ENCODE measurements around the gene NMBR.

DNA sequence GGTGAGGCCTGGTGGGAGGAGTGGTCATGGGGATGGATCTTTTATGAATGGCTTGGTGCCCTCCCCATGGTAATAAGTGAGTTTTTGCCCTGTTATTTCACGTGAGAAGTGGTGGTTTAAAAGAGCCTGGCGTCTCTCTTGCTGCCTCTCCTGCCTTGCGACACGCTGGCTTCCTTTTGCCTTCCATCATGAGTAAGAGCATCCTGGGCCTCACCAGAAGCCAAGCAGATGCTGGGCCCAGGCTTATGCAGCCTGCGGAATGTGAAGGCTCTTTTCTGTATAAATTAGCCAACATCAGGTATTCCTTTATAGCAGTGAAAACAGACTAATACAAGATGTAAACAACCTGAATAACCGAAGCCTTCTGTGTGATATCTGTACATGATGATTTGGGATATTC is 27.8 kb upstream of the NMBR start:
- TF ChIP-seq, protein P1, sequence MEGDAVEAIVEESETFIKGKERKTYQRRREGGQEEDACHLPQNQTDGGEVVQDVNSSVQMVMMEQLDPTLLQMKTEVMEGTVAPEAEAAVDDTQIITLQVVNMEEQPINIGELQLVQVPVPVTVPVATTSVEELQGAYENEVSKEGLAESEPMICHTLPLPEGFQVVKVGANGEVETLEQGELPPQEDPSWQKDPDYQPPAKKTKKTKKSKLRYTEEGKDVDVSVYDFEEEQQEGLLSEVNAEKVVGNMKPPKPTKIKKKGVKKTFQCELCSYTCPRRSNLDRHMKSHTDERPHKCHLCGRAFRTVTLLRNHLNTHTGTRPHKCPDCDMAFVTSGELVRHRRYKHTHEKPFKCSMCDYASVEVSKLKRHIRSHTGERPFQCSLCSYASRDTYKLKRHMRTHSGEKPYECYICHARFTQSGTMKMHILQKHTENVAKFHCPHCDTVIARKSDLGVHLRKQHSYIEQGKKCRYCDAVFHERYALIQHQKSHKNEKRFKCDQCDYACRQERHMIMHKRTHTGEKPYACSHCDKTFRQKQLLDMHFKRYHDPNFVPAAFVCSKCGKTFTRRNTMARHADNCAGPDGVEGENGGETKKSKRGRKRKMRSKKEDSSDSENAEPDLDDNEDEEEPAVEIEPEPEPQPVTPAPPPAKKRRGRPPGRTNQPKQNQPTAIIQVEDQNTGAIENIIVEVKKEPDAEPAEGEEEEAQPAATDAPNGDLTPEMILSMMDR (IDR thresholded peaks at IDR 0.05): no peak
- no peak for TF ChIP-seq POLR2A (IDR thresholded peaks at IDR 0.05)
